SK-N-SH treated with all-trans-retinoic acid at 6 μM for 48 hours (cell line): ENCODE results near the gene PODNL1.
"Not testable (repeated sequence)": the region's sequence is repeated elsewhere in the genome, so short reads cannot be mapped to it uniquely, and the experiment has no call there.

Experiments
- ARNTL ChIP-seq: fragments of 450-650 bp; formaldehyde crosslinking; IDR thresholded peaks from 2 replicates; pipeline ENCODE4 v1.5.0; 2020; ENCODE audit warnings: low read depth, mild to moderate bottlenecking, moderate library complexity, borderline replicate concordance
- GLIS3 ChIP-seq: fragments of 250-450 bp; sonication (Bioruptor Pico); IDR thresholded peaks from 2 replicates; pipeline ENCODE4 v1.5.0; 2020; ENCODE audit warnings: mild to moderate bottlenecking, moderate library complexity
- RARB ChIP-seq: fragments of 250-450 bp; sonication (Bioruptor Pico); IDR thresholded peaks from 2 replicates; pipeline ENCODE4 v1.8.0; 2021; ENCODE audit warnings: mild to moderate bottlenecking, moderate library complexity
- ZNF565 ChIP-seq: fragments of 450-650 bp; formaldehyde crosslinking; conservative IDR thresholded peaks from 2 replicates; pipeline ENCODE4 v1.5.0; 2020; ENCODE audit warnings: low read depth, mild to moderate bottlenecking, moderate library complexity
- TF ChIP-seq, protein P1 (sequence below): fragments of 250-450 bp; sonication (Bioruptor Pico); IDR thresholded peaks from 2 replicates; pipeline ENCODE4 v1.5.0; 2020; ENCODE audit warnings: mild to moderate bottlenecking, moderate library complexity
- TF ChIP-seq, protein P2 (sequence below): fragments of 250-450 bp; sonication (Bioruptor Pico); IDR thresholded peaks from 2 replicates; pipeline ENCODE4 v1.8.0; 2020; ENCODE audit warnings: mild to moderate bottlenecking, moderate library complexity, borderline replicate concordance

DNA sequence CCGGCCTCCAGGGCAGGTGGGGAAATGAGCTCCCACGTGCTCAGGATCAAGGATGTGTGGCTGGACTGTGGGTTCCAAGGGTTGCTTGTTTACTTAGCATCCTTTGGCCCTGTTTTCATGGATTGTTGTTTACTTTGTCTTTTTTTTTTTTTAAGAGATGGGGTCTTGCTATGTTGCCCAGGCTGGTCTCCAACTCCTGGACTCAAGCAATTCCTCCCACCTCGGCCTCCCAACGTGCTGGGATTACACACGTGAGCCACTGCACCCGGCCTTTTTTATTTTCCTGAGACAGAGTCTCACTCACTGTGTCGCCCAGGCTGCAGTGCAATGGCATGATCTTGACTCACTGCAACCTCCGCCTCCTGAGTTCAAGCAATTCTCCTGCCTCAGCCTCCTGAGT is 29.0 kb upstream of the PODNL1 start:
- not testable (repeated sequence) for TF ChIP-seq ZNF565, RARB, GLIS3, ARNTL (CRISPR knock-in tag)
- TF ChIP-seq, protein P1, sequence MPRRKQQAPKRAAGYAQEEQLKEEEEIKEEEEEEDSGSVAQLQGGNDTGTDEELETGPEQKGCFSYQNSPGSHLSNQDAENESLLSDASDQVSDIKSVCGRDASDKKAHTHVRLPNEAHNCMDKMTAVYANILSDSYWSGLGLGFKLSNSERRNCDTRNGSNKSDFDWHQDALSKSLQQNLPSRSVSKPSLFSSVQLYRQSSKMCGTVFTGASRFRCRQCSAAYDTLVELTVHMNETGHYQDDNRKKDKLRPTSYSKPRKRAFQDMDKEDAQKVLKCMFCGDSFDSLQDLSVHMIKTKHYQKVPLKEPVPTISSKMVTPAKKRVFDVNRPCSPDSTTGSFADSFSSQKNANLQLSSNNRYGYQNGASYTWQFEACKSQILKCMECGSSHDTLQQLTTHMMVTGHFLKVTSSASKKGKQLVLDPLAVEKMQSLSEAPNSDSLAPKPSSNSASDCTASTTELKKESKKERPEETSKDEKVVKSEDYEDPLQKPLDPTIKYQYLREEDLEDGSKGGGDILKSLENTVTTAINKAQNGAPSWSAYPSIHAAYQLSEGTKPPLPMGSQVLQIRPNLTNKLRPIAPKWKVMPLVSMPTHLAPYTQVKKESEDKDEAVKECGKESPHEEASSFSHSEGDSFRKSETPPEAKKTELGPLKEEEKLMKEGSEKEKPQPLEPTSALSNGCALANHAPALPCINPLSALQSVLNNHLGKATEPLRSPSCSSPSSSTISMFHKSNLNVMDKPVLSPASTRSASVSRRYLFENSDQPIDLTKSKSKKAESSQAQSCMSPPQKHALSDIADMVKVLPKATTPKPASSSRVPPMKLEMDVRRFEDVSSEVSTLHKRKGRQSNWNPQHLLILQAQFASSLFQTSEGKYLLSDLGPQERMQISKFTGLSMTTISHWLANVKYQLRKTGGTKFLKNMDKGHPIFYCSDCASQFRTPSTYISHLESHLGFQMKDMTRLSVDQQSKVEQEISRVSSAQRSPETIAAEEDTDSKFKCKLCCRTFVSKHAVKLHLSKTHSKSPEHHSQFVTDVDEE (CRISPR knock-in tag), result not testable (repeated sequence)
- TF ChIP-seq, protein P2, sequence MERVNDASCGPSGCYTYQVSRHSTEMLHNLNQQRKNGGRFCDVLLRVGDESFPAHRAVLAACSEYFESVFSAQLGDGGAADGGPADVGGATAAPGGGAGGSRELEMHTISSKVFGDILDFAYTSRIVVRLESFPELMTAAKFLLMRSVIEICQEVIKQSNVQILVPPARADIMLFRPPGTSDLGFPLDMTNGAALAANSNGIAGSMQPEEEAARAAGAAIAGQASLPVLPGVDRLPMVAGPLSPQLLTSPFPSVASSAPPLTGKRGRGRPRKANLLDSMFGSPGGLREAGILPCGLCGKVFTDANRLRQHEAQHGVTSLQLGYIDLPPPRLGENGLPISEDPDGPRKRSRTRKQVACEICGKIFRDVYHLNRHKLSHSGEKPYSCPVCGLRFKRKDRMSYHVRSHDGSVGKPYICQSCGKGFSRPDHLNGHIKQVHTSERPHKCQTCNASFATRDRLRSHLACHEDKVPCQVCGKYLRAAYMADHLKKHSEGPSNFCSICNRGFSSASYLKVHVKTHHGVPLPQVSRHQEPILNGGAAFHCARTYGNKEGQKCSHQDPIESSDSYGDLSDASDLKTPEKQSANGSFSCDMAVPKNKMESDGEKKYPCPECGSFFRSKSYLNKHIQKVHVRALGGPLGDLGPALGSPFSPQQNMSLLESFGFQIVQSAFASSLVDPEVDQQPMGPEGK (CRISPR knock-in tag), result not testable (repeated sequence)
